ENCODE data around the gene MPND.

Gene MPND

DNA sequence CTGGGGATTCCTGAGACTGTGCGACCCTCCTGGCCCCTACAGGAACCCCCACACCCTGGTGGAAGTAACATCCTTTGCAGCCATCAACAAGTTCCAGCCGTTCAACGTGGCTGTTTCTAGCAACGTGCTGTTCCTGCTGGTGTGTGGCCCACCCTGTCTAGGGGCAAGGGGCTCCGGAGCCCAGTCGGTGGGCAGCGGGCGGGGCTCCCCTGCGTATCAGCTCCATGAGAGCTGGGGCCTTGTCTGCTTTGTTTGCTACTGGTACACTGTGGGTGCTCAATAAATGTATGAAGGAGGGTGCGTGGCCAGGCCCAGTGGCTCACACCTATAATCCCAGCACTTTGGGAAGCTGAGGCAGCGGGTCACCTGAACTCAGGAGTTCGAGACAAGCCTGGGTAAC is 10.9 kb downstream of the MPND start:
- H3K4me1 ChIP-seq (ENCODE audit: insufficient read depth, low read length, severe bottlenecking), result no peaks in the 10 kb centered on the region
- no peaks in the 10 kb centered on the region for H3K27me3 ChIP-seq (ENCODE audit: insufficient read depth, low read length)
- no peak for TF ChIP-seq CTCF (IDR thresholded peaks at IDR 0.05; ENCODE audit: low read length)
- TF ChIP-seq EZH2 (IDR thresholded peaks at IDR 0.05; ENCODE audit: borderline replicate concordance, low read length), result no peak
- no peak overlapping the region for H2AFZ ChIP-seq (ENCODE audit: low read length)
- no peaks in the 10 kb centered on the region for H3K9me3 ChIP-seq (ENCODE audit: low read length)
- no peaks in the 10 kb centered on the region for H3K9me2 ChIP-seq (ENCODE audit: low read depth, low read length)
- H3K27ac ChIP-seq (ENCODE audit: low read depth, low read length, poor library complexity, severe bottlenecking), result no peak overlapping the region
- no peaks in the 10 kb centered on the region for H3F3A ChIP-seq (ENCODE audit: insufficient read depth, low read length)
- peaks cover 9% of the 10 kb centered on the region for H3K36me3 ChIP-seq (ENCODE audit: insufficient read depth, low read length)
- no peak overlapping the region for H3K4me2 ChIP-seq (ENCODE audit: low read length)
- no peaks in the 10 kb centered on the region for H4K20me1 ChIP-seq (ENCODE audit: insufficient read depth, low read length)
- H3K79me2 ChIP-seq (ENCODE audit: insufficient read depth, low read length), result no peaks in the 10 kb centered on the region
- H3K9ac ChIP-seq (ENCODE audit: low read length), result no peak overlapping the region
- no peak overlapping the region for H3K4me3 ChIP-seq (ENCODE audit: low read depth, low read length, poor library complexity, severe bottlenecking)

- H3K79me2 ChIP-seq (ENCODE audit: insufficient read depth, low read length), result no peaks in the 10 kb centered on the region
- H2AFZ ChIP-seq (ENCODE audit: low read length), result no peak overlapping the region
- H3K36me3 ChIP-seq (ENCODE audit: insufficient read depth, low read length), result peaks cover 16% of the 10 kb centered on the region
- H3K4me3 ChIP-seq (ENCODE audit: low read depth, low read length, poor library complexity, severe bottlenecking), result no peak overlapping the region
- no peaks in the 10 kb centered on the region for H3K9me2 ChIP-seq (ENCODE audit: low read depth, low read length)
- no peaks in the 10 kb centered on the region for H3K4me1 ChIP-seq (ENCODE audit: insufficient read depth, low read length, severe bottlenecking)
- no peaks in the 10 kb centered on the region for H4K20me1 ChIP-seq (ENCODE audit: insufficient read depth, low read length)
- no peaks in the 10 kb centered on the region for H3F3A ChIP-seq (ENCODE audit: insufficient read depth, low read length)
- H3K9ac ChIP-seq (ENCODE audit: low read length), result no peak overlapping the region
- H3K4me2 ChIP-seq (ENCODE audit: low read length), result no peak overlapping the region
- TF ChIP-seq EZH2 (IDR thresholded peaks at IDR 0.05; ENCODE audit: borderline replicate concordance, low read length) (no peak), CTCF (IDR thresholded peaks at IDR 0.05; ENCODE audit: low read length) (no peak)
- no peaks in the 10 kb centered on the region for H3K9me3 ChIP-seq (ENCODE audit: low read length)
- H3K27ac ChIP-seq (ENCODE audit: low read depth, low read length, poor library complexity, severe bottlenecking), result no peak overlapping the region
- H3K27me3 ChIP-seq (ENCODE audit: insufficient read depth, low read length), result no peaks in the 10 kb centered on the region
Observed at GRCh38 chr19:4354897-4355296, 11.5 kb downstream of the MPND start.

- Histone ChIP-seq H3K79me2 (ENCODE audit: insufficient read depth, low read length) (no peaks in the 10 kb centered on the region), H3K4me3 (ENCODE audit: low read depth, low read length, poor library complexity, severe bottlenecking) (no peak overlapping the region), H3K4me2 (ENCODE audit: low read length) (no peak overlapping the region), H3F3A (ENCODE audit: insufficient read depth, low read length) (no peaks in the 10 kb centered on the region), H4K20me1 (ENCODE audit: insufficient read depth, low read length) (no peaks in the 10 kb centered on the region), H3K9ac (ENCODE audit: low read length) (no peak overlapping the region), H3K9me2 (ENCODE audit: low read depth, low read length) (no peaks in the 10 kb centered on the region), H3K9me3 (ENCODE audit: low read length) (no peaks in the 10 kb centered on the region), H3K27ac (ENCODE audit: low read depth, low read length, poor library complexity, severe bottlenecking) (no peak overlapping the region), H3K27me3 (ENCODE audit: insufficient read depth, low read length) (no peaks in the 10 kb centered on the region), H3K4me1 (ENCODE audit: insufficient read depth, low read length, severe bottlenecking) (no peaks in the 10 kb centered on the region), H2AFZ (ENCODE audit: low read length) (no peak overlapping the region), H3K36me3 (ENCODE audit: insufficient read depth, low read length) (peaks cover 34% of the 10 kb centered on the region)
- TF ChIP-seq EZH2 (IDR thresholded peaks at IDR 0.05; ENCODE audit: borderline replicate concordance, low read length), result no peak
- TF ChIP-seq CTCF (IDR thresholded peaks at IDR 0.05; ENCODE audit: low read length), result no peak
Observed at GRCh38 chr19:4357095-4357797, 13.9 kb downstream of the MPND start.

All from OCI-LY1 (cell line).